Measurements from ENCODE around the gene SFMBT2. TPM values are rescaled to one million over a fixed set of nuclear protein-coding genes. Genes with fewer than 3 reads are reported as not detected.

The SFMBT2 gene
- total and polyA plus RNA-seq, 2 of the 4 experiments (the other 2 are of a cell fraction): 0.70 to 1.3 TPM

DNA sequence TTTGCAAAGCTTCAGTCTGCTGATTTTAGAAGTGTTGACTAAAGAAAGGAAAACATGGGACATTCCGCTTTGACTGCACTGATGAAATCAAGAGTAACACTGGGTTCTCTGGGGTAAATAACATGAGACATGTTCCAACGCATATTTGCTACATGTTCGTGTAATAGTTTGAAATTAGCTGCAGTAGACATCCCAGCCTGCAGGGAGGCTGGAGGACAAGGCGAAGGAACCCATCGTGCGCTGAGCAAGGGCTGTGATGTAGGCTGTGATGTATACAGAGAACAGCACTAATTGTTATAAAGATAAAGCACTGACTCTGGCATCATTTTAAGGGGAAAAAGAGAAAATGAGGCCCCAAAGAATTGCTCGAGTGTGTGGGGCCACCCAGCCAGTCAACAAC lies 40.3 kb downstream of the SFMBT2 start:
- Histone ChIP-seq H3K4me1 (ENCODE audit: control insufficient read depth, insufficient read depth, low read length) (no peaks in the 10 kb centered on the region), H3K27ac (ENCODE audit: insufficient read depth, low read length) (no peak overlapping the region), H3K14ac (replicated peaks; ENCODE audit: low read depth, low read length) (no peak overlapping the region), H3K4me3 (ENCODE audit: insufficient read depth, low read depth, low read length) (no peak overlapping the region), H2BK5ac (ENCODE audit: low read depth, low read length, poor library complexity, severe bottlenecking) (no peak overlapping the region), H4K20me1 (ENCODE audit: insufficient read depth, low read length) (no peaks in the 10 kb centered on the region), H2BK20ac (ENCODE audit: low read depth, low read length) (no peak overlapping the region), H3K9me3 (ENCODE audit: control insufficient read depth, insufficient read depth, low read length) (peaks cover 5% of the 10 kb centered on the region), H2AK5ac (ENCODE audit: low read depth, low read length) (no peak overlapping the region), H4K91ac (ENCODE audit: insufficient read depth, low read depth, low read length) (no peak overlapping the region), H3K4ac (ENCODE audit: low read depth, low read length) (no peak overlapping the region), H3K18ac (ENCODE audit: low read depth, low read length) (no peak overlapping the region), H4K5ac (ENCODE audit: low read depth, low read length) (no peak overlapping the region), H2BK15ac (ENCODE audit: low read depth, low read length) (no peak overlapping the region), H3K79me1 (ENCODE audit: low read depth in 1 of 2, low read length in 2 of 2) (no peaks in the 10 kb centered on the region), H2BK120ac (ENCODE audit: low read depth, low read length) (no peak overlapping the region), H3K56ac (ENCODE audit: extremely low read depth, insufficient read depth, low read length) (no peak overlapping the region), H3K9me1 (ENCODE audit: insufficient read depth, low read length) (no peaks in the 10 kb centered on the region), H3K27me3 (ENCODE audit: control insufficient read depth, insufficient read depth, low read length) (no peaks in the 10 kb centered on the region), H3K4me2 (ENCODE audit: low read depth, low read length) (no peak overlapping the region), H2AK9ac (replicated peaks; ENCODE audit: low read depth, low read length, poor library complexity) (no peak overlapping the region), H4K8ac (ENCODE audit: low read depth in 2 of 2, low read length in 2 of 2) (no peak overlapping the region), H3K23ac (ENCODE audit: low read depth, low read length) (no peak overlapping the region), H2AFZ (replicated peaks; ENCODE audit: low read length, poor library complexity) (no peak overlapping the region), H3K36me3 (ENCODE audit: control insufficient read depth, insufficient read depth, low read length) (peaks cover 3% of the 10 kb centered on the region; the same call in 1 of the 2 replicates), H3K9ac (ENCODE audit: low read depth, low read length) (no peak overlapping the region)
- intact Hi-C loops (cut with micrococcal nuclease) (no loop called here), dilution Hi-C loops (cut with HindIII; ENCODE audit: low sequenced_read_pairs, unreplicated experiment) (no loop called here), in situ Hi-C loops (cut with MboI; ENCODE audit: low sequenced_read_pairs) (no loop called here)
- no peak for ATAC-seq (ENCODE audit: low read depth)
- CTCF ChIA-PET: interaction anchor here (1.0 kb wide), 1 partner anchor 13 kb away, joined by 4 read pairs; no protein-coding TSS in a partner anchor
- POLR2A ChIA-PET (ENCODE audit: unreplicated experiment): no interaction called here
- TF ChIP-seq CHD1 (IDR thresholded peaks at IDR 0.05; ENCODE audit: low read depth, low read length) (no peak), CEBPB (IDR thresholded peaks at IDR 0.05; ENCODE audit: low read depth, low read length) (no peak), BHLHE40 (IDR thresholded peaks at IDR 0.05; ENCODE audit: low read depth, low read length) (no peak), MAZ (IDR thresholded peaks at IDR 0.05; ENCODE audit: borderline replicate concordance, low read depth, low read length) (no peak), MAFK (IDR thresholded peaks at IDR 0.05; ENCODE audit: low read depth, low read length) (no peak), RFX5 (IDR thresholded peaks at IDR 0.05; ENCODE audit: low read depth, low read length) (no peak), RCOR1 (IDR thresholded peaks at IDR 0.05; ENCODE audit: insufficient replicate concordance, low read length) (no peak)
- TF ChIP-seq, protein P1, sequence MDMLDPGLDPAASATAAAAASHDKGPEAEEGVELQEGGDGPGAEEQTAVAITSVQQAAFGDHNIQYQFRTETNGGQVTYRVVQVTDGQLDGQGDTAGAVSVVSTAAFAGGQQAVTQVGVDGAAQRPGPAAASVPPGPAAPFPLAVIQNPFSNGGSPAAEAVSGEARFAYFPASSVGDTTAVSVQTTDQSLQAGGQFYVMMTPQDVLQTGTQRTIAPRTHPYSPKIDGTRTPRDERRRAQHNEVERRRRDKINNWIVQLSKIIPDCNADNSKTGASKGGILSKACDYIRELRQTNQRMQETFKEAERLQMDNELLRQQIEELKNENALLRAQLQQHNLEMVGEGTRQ (IDR thresholded peaks at IDR 0.05; ENCODE audit: low read depth, low read length): no peak
- TF ChIP-seq, protein P2, sequence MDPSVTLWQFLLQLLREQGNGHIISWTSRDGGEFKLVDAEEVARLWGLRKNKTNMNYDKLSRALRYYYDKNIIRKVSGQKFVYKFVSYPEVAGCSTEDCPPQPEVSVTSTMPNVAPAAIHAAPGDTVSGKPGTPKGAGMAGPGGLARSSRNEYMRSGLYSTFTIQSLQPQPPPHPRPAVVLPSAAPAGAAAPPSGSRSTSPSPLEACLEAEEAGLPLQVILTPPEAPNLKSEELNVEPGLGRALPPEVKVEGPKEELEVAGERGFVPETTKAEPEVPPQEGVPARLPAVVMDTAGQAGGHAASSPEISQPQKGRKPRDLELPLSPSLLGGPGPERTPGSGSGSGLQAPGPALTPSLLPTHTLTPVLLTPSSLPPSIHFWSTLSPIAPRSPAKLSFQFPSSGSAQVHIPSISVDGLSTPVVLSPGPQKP (IDR thresholded peaks at IDR 0.05; ENCODE audit: borderline replicate concordance, low read depth, low read length): no peak
- WGBS, 2 experiments (ENCODE audit: extremely low coverage in 2 of 2, insufficient read length in 1 of 2): 100% methylated on average over 2 of the region's 7 CpGs; no CpG with 5 or more reads in 1 of the 2 experiments
- BruUV-seq (replicated peaks): no TSS peak
- no peak for DNase-seq

Data from IMR-90 (cell line).